CD4-positive, alpha-beta T cell treated with Interleukin-15 for 4 hours (primary cell): ENCODE measurements around the gene HMX3.

Experiments
- DNase-seq: peaks from one replicate; pipeline ENCODE4 v3.0.0-alpha.2; 2020; ENCODE audit warnings: low spot score

Gene HMX3

DNA sequence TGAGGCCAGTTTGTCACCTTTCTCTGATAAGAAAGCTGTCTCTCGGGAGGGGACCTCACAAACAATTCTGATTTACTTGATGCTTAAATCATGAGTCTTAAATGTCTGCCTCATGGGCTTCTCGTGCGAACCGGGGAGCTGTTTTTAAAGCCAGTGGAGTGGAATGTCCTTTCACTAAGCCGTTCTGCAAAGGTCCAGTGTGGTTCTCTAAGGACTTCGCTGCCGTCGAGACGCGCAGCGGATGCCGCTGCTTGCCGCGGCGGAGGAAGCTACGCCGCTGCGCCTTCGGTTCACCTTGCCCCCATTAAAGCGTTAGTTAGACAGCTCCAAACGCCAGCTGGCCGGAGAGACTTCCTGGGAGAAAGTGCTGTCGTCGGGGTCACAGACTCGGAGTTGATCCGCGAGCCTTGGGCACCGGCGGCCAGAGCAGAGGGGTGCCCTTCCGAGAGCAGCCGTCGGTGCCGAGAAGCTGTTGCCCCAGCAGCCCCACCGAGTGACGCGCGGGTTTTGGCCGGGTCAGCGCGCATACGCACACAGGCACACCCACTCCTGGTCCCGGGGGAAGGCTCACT lies 1.3 kb upstream of the HMX3 start:
- no peak for DNase-seq

DNA sequence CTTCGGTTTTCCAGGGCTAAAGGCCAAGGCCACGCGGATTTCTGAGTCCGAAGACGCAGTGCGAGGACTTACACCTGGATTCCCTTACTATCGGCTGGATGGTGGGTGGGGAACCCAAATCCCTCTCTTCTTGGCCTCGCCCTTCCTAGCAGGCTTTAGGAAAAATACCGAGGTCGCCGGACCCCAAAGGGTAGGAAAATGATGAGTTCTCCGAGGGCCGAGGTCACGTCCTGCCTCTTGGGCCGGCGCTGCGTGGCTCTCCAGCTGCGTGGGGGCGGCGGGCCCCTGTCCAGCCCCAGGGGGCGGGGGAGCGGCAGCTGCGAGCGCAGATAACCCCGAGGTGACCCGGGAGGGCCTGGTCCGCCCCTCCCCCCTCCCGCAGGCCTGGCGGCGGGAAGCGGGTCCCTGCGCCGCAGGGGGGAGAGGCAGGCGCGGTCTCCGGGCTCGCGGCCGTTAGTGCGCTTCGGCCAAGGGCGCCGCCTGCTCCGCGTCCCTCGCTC lies 805 bp upstream of the HMX3 start:
- DNase-seq, result no peak

DNA sequence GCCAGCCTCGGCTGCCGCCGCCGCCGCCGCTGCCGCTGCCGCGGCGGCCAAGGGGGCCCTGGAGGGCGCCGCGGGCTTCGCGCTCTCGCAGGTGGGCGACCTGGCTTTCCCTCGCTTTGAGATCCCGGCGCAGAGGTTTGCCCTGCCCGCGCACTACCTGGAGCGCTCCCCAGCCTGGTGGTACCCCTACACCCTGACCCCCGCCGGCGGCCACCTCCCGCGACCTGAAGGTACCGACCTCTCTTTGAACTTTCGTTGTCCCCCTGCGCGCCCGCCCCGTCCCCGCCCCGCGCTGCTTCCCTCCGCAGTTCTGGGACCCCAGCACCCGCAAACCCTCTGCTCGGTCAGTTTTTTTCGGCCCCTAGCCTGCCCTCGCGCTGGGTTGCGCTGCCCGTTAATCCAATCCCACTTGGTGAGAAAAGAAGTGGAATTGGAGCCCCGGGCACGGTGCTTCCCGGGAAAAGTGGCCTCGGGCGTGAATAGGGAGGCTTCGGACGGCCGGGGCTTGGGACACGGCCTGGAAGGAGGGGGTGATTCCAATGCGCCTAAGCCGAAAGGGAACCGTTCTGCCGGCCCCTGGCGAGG lies 543 bp downstream of the HMX3 start:
- DNase-seq, result no peak

DNA sequence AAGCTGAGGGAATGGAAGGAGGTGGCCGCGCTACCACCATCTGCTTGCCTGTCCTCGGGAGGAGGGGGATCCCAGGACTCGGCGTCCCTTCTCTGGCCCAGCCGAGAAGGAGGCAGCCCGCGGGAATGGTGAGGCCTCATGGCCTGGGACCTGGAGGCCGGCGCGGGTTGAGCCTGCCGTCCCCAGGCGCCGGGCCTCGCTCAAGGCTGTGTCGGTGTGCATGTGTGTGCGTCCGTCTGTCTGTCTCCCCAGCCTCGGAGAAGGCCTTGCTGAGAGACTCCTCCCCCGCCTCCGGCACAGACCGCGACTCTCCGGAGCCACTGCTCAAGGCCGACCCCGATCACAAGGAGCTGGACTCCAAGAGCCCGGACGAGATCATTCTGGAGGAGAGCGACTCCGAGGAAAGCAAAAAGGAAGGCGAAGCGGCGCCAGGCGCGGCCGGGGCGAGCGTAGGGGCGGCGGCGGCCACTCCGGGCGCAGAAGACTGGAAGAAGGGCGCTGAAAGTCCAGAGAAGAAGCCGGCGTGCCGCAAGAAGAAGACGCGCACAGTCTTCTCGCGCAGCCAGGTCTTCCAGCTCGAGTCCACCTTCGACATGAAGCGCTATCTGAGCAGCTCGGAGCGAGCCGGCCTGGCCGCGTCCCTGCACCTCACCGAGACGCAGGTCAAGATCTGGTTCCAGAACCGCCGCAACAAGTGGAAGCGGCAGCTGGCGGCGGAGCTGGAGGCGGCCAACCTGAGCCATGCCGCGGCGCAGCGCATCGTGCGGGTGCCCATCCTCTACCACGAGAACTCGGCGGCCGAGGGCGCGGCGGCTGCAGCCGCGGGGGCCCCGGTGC lies 1.3 kb downstream of the HMX3 start:
- DNase-seq, result no peak

DNA sequence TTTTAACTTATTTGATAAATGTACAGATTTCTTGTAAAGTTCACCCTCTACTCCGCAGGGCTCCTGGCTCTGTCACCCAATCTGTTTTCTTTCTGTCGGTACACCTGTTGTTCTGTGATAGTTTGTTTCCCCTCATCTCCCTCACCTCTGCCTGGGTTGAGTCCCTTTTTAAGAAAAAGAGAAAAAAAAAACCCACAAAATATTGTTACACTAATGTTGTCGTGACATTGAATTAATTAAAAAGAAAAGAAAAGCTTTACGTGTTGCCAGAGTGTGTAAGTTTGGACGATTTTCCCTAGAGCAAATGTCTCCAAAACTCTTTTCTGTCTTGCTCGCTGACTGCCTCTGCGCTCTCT lies 3.4 kb downstream of the HMX3 start:
- no peak for DNase-seq

DNA sequence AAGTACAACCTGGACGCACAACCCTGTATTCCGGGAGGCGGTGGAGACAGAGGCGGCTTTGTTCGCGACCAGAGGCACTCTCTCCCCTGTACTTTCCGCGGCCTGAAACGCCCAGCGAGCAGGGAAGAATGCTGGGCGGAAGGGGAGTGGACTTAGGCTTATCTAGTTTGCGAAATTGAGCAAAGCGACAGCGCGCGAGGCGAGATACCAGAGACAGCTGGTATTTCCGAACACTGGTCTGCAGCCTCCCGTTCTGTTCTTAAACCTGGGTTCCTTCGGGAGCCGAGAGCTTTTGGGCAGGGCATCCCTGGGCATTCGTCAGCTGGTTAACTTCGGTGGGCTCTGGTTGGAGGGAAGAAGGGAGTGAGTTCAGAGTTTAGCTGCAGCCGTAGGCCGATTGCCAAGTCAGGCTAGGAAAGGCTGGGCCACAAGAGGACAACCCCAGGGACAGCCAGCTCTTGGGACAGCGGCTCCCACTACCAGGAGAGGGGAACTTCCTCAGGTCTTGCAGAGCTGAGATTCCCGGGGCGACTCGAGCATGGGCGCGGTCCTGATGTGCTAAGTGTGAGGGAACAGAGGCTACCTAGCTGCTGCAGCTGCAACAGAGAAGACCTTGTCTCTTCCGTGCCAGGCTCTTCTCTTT lies 3.9 kb downstream of the HMX3 start:
- no peak for DNase-seq

DNA sequence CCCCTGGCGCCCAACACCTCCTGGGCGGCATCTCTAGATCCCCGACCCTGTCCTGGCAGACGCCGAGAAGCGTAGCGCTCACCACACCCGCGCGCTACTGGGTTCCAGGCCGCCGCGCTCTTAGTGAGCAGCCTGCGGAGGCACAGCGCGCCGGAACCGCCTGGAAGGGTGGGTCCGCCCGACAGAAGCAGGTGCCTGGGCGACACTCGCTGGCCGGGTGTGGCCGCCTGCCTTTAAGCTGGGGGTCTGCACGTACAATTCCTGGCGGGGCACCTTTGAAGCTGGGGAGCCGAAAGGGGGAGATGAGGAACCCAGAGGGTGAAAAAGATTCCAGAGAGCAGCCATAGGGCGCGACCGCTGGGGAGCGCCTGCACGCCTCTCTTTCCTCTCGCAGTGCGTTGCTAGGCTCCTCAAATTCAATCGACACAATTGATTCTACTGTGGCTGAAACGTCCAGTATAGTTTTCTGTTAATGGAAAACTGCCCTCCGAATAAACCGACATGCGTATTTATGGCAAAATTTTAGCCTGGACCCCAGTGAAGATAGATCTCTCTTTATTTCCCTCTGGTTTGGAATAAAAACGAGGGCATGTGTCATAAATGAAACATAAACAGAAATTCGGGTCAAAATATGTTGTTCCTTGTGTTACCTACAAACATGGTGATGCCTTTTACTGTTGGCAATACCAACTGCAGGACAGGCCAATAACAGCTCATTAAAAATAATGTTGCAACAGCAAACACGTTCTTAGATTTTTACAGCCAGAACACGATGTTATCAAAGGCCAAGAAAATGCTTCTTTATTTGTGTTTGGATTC lies 4.6 kb downstream of the HMX3 start:
- no peak for DNase-seq

DNA sequence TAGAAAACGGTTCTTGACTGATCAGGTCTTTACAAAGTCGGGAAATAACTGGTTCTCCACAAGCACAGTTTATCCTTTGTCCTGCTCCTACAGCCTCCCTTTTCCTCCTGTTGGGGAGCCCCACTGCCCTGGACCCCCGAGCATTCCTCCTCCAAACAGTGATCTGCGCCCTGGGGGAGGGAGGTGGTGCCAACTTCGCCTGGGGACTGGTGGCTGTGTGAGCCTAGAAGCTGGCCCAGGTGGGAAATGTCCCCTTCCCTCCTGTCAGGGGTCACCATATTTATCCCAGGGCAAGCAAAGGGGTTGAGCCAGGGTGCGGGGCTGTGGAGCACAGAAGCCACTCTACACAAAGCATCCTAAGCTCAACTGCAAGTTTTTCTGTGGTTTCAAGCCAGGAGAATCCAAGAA lies 5.2 kb downstream of the HMX3 start:
- no peak for DNase-seq

DNA sequence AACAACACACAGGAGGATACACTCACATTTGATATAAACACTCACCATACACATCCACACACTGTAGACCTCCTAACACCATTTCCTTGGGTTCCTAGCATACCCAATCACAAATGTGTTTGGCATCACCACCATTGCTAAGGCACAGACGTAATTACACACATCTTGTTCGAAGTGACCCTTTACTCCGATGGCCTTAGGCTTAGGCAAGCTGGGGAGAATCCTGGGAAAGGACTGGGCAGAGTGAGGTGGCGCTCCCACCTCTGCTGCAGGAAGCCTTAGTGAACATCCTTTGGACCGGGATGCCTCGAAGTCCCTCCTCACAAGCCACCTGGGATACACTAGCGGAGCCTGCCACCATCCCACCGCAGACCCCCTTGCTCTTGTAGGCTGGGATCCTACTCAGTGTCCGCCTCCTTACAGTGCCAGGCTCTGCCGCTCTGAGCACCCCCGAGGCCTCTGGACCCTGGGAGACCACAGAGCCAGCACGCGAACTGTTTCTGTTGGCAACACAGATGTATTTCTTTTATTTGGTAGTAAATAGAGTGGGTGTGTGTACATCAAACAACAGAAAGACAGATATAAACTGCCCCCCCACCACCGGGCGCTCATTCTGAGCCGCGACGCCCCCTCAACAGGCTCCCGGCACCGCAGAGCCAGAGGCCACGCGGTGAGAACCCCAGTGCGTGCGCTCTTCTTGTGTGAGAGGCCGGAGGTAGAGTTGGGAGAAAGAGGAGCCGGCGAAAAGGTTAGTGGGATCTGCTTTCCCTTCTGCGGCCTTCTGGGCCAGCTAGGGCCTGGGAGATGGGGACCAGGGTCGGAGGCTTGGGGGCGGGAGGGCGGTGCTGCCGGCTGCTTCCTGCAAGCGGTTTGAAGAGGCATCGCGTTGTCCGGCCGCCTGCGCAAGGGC lies 6.3 kb downstream of the HMX3 start:
- DNase-seq, result no peak

DNA sequence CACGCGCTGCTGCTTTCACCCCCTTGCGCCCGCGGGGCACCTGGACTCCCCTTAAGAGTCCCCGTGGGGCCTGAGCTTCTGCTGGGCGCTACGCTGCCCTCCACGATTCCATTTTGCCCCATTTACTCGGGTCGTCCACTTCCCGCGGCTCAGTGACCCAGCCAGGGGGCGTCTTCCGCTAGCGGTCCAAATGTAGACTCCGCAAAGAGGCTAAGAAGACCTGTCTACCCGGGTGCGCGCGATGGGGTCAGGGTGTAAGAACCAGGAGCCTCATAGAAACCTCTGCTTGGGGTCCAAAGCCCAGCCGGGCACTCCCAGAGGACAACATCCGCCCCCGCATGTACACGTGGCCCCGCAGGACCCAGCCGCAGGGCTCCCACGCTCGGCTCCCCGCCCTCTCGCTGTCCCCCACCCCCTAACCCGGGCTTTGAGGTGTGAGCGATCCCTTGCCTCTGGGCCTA lies 7.0 kb downstream of the HMX3 start:
- DNase-seq, result no peak

DNA sequence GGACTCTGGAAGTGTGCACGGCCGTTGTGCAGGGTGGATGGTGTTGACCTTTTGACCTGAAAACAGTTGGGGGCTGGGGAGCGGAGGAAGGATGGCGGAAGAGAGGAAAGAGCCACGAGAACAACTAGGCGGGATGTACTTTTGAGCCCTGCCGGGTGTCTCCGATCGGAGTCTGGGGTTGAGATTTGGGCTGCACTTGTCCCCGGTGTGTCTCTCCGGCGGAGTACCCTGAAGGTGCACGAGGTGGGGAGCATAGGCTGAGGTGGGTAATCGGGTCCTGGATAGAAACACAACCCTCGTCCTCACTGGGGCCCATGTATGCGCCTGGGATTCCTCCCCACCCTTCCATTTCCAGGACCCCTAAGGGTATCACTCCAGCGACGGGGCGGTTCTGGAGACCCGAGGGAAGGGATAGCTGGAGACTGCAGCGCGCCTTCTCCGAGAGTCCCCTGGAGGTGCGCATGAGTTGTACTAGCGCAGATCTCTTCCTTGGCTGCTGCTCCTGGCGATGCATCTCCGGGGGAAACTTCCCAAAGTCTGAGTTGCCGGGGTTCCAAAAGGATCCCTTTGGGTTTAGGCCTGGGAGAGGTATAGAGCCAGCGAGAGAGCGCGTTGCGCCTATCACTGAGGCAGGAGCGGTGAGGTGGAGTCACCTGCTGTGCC lies 7.5 kb downstream of the HMX3 start:
- no peak for DNase-seq

DNA sequence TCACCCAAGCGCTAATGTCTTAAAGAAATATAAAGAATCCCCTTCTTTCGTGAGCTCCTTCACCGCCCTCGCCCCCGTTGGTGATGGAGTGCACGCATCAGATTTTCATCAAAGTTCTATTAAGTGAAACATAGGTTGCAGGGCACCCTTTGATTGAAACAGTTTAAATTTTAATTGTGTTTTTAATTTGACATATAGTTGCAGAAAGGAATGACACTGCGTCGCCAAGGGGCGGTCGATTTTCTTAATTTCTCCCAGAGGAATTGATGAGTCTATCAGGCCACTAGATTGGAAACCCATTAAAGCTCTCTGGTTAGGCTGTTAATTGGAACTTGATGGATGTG lies 8.0 kb downstream of the HMX3 start:
- DNase-seq, result no peak

DNA sequence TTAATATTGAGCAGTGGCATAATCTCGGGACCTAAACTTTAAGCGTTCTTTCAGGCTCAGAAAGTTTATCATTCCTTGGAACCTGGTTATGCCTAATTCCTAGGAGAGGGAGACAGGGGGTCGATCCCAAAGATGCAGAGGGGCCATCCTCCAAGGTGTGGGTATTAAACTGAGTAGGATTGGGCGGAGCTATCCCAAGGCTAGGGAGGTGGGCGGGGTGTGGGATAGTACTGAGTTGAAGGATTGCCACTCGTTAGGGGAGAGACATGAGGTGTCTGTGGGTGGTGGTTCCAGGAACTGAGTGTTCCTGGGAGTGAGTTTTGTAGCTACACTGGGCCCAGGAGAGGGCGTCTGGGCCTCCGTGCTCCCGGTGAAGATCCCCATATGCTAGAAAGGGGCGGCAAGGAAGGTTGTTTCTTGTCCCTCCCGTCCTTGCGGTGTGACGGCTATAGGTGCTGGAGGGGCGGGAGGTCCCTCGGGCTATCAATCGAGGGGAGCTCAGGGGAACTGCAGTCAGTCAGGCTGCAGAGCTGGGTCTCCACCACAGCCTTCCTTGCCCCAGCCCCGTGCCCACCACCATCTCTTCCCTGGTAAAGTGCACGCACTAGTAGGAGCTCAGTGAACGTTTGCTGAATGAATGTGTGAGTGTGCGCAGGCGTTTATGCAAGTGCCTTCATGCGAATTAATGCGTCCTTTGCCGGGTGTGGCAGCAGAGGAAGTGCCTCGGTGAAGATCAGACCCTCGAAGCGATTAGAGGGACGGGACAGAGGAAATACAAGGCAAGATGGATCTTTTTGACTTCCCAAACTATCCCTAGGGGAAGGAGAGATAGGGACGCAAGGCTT lies 9.1 kb downstream of the HMX3 start:
- peak; percentile 14 for DNase-seq

DNA sequence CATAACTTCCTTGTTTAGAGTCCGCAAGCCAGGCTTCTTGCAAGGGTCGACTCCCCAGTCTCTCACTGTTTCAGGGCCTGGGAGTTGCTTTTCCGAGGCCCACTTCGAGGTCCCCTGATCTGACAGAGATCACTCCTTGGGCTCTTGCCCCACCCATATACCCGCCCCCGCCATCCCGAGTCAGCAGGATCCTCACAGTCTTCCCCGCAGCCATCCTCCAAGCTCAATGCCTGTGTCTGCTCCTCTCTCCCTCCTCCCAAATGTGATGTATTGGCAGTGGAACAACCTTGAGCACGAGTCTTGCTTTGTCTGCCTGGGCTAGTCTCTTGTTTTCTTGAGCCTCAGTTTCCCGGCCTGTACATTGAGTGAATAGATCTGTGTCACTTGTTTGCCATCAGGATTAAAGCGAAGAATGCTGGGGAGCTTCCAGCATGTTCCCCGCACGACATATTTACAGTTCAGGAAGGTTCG lies 9.8 kb downstream of the HMX3 start:
- no peak for DNase-seq

DNA sequence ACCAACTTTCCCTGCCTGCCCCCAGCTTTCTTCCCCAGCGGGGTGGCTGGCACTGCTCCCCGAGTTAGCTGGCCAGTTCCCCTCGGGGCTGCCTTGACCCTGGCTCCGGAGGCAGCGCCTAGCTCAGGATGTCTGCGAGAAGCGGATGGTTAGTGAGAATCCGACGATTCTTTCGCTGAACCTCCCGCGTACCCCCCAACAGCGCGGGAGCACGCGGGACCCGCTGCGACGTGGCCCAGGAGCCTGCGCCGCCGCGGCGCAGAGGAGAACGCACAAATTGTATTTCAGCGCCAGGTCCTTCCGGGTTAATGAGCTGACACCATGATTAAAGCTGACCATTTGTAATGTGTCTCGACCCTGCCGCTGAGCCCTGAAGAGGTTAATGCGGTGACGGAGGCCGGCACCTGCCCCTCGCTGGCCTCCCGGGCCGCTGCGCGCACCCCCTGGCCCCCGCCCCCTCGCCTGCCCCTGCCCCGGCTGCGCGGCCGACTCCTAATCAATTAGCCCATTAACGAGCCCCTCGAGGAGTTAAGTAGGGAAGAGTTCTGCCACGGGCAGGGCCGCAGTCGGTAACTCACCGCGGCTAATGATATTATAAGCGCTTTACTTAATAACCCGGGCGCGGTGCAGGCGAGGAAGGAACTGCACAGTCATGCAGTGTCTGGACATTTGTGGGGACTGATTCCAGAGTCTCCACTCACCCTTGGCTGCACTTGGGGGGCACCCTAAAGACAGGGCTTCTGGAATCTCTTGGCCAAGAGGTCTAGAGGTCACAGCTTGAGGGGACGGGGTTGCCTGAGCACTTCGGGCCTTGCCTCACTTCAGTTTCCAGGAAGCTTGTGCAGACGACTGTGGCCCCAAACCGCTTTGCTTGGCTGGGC lies 10.5 kb downstream of the HMX3 start:
- no peak for DNase-seq

DNA sequence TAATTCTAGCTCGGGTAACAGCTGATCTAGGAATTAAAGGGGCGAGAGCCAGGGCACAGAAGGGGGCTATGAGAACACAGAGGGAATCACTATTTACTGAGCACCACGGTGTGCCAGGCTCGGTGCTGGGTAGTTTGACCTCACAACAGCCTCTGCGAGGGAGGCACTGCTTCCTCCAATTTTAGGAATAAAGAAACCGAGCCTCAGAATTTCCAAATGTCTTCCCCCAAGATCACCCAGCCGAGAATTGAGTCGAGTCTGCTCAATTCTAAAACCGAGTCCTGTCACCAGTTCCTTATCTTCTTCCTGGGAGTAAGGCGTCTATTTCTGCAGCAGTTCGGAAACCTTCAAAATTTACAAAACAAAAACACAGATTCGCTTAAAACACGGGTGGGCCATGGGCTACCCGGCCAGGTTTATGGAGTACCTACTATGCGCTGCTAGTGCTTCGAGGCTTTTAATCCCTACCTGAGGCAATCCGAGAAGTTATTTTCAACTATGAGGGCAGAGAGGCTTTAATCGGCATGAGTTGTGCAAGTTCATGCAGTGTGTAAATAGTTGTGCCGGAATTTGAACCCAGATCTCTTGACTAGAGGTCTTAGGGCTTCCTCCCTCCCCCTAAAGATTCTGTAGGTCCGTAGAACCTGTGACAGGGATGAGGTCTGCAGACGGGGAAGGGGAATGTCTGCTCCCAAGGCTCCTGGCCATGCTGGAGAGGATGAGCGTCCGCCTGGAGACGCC lies 11.3 kb downstream of the HMX3 start:
- DNase-seq, result no peak

DNA sequence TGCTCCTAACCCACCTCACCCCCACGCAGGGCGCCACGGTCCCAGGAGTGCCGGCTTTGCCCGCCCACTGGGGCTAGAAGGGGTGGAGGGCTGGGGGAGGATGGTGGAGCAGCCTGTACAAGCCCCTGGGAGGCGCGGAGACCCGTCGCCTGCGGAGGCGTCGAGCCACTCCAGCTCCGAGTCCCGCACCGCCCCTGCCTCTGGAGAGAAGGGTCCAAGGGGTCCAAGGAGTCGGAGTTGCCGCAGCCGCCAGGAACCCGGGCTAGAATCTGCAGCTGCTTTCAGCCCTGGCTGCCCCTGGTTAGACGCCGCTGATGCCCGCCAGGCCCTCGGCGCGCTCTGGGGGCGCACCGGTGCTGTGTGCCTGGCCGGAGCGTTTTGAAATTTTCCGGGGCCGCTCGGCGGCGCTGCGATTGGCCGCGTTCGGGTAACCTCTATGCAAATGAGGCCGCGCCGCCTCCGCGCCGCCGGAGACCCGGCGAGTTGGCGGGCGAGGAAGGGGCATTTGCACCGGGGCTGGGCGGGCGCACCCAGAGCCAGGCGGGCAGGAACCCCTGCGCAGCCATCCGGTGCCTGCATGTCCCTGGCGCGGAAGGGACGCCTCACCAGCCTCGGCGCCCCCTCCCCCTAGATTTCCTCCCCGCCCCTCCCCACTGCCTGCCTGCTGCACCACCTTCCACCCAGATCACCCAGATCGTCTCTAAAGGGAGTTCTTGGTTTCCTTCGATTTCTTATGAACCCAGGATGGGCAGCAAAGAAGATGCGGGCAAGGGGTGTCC lies 12.1 kb downstream of the HMX3 start, which contains the start of gene HMX2:
TSS of gene HMX2 (plus strand) at position 502 of the 779 bp plus-strand sequence. CDS start at position 745, 243 bp downstream.
- no peak for DNase-seq
